CD4-positive, CD25-positive, alpha-beta regulatory T cell (primary cell): ENCODE results near the gene TMEM117. TPM values are rescaled to one million over a fixed set of nuclear protein-coding genes. Genes with fewer than 3 reads are reported as not detected.
A peak's percentile ranks its signal among the peaks of the same experiment; 100 is the strongest.
"Not testable (repeated sequence)": the region's sequence is repeated elsewhere in the genome, so short reads cannot be mapped to it uniquely, and the experiment has no call there.

Source experiments
- ATAC-seq, 2 donors: fragments of 150-1000 bp; cut with Tn5 transposase; one replicate each; pipeline ENCODE4 v1.10.0; 2021; ENCODE audit warnings: low read depth in 2 of 2, moderate number of reproducible peaks in 2 of 2, moderate library complexity in 1 of 2
- DNase-seq, 3 donors: peaks; one replicate each; pipeline versions ENCODE4 v3.0.0 to v3.0.0-alpha.2; 2012 to 2022; ENCODE audit warnings: mixed read lengths in 1 of 3
- H3K27ac ChIP-seq: one replicate; pipeline ENCODE4 v1.7.0; 2013; ENCODE audit warnings: mild to moderate bottlenecking, low read length; ENCODE audit not compliant: insufficient read depth, poor library complexity, severe bottlenecking
- H3K27me3 ChIP-seq: one replicate; pipeline ENCODE4 v1.7.0; 2013; ENCODE audit warnings: low read length; ENCODE audit not compliant: control insufficient read depth, insufficient read depth
- H3K36me3 ChIP-seq: one replicate; pipeline ENCODE4 v1.7.0; 2013; ENCODE audit warnings: mild to moderate bottlenecking, low read length, moderate library complexity; ENCODE audit not compliant: control insufficient read depth, insufficient read depth
- H3K4me1 ChIP-seq: 2 replicates; pipeline ENCODE4 v1.7.0; 2013; ENCODE audit warnings: mild to moderate bottlenecking, low read length; ENCODE audit not compliant: insufficient read depth, control insufficient read depth, poor library complexity, severe bottlenecking
- H3K4me3 ChIP-seq: one replicate; pipeline ENCODE4 v1.7.0; 2013; ENCODE audit warnings: low read depth, mild to moderate bottlenecking, low read length, moderate library complexity
- H3K9me3 ChIP-seq, 2 experiments: 1 replicate in 1 of 2; 2 replicates in 1 of 2; pipeline ENCODE4 v1.7.0; 2013; ENCODE audit warnings: low read length in 2 of 2, mild to moderate bottlenecking in 1 of 2, moderate library complexity in 1 of 2; ENCODE audit not compliant: control insufficient read depth in 2 of 2
- H3K27ac Mint-ChIP-seq, 3 donors: one replicate each; pipeline ENCODE4 v1.8.0; 2020 to 2022; ENCODE audit warnings: mild to moderate bottlenecking in 3 of 3, mixed read lengths in 3 of 3, moderate library complexity in 2 of 3
- H3K27me3 Mint-ChIP-seq: one replicate; pipeline ENCODE4 v1.8.0; 2022; ENCODE audit warnings: mild to moderate bottlenecking, mixed read lengths
- H3K36me3 Mint-ChIP-seq: one replicate; pipeline ENCODE4 v1.8.0; 2020; ENCODE audit warnings: mixed read lengths
- H3K4me1 Mint-ChIP-seq, 4 donors: one replicate each; pipeline ENCODE4 v1.8.0; 2020 to 2022; ENCODE audit warnings: mixed read lengths in 4 of 4, mild to moderate bottlenecking in 1 of 4
- H3K4me3 Mint-ChIP-seq, 4 donors: one replicate each; pipeline ENCODE4 v1.8.0; 2020 to 2022; ENCODE audit warnings: mild to moderate bottlenecking in 4 of 4, mixed read lengths in 4 of 4, moderate library complexity in 3 of 4
- H3K9me3 Mint-ChIP-seq, 7 donors: one replicate each; pipeline ENCODE4 v1.8.0; 2020 to 2022; ENCODE audit warnings: mixed read lengths in 7 of 7, mild to moderate bottlenecking in 3 of 7, moderate library complexity in 2 of 7
- polyA plus RNA-seq, 4 donors: library from polyadenylated mRNA; unstranded; fragments of 300-500 nt; fragmentation: Illumina TruSeq; gene quantifications; one replicate each; pipeline ENCODE4 v1.2.3, GENCODE V29; 2021
- total RNA-seq: library from RNA; stranded (reverse); gene quantifications from one replicate; pipeline ENCODE4 v1.2.3, GENCODE V29; 2022

The TMEM117 gene
- total and polyA plus RNA-seq, 5 donors from 2014 or later = 2.4 to 4.7 (median 3.2) TPM

DNA sequence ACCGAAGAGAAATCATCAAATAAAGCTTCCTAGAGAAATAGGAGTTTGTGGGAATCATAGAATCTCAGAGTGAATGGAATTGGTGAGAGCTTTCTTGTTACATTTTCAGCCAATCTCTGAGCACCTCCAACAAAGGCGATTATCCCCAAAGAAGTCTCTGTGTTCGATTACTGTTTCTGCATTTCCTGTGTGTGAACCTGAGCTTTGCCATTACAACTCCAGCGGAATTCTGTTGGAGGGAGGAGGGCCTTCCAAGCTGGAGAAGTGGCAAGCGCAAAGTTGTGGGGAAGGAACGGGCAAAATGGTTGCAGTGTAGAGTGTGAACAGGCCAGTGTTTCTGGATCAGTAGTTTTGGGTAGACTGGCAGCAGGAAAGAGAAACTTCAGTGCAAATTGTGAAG, 23.1 kb downstream of the TMEM117 start:
- no peaks in the 10 kb centered on the region for H3K36me3 ChIP-seq
- H3K27ac ChIP-seq = no peak overlapping the region
- no peaks in the 10 kb centered on the region for H3K9me3 ChIP-seq
- peaks cover 0 to 1% (median 0%) of the 10 kb centered on the region in 7 donors for H3K9me3 Mint-ChIP-seq
- H3K4me3 ChIP-seq = no peak overlapping the region
- H3K27me3 Mint-ChIP-seq = no peaks in the 10 kb centered on the region
- H3K27ac Mint-ChIP-seq = no peak overlapping the region
- no peaks in the 10 kb centered on the region for H3K4me1 ChIP-seq
- H3K4me3 Mint-ChIP-seq = no peak overlapping the region
- H3K36me3 Mint-ChIP-seq = peaks cover 5% of the 10 kb centered on the region
- DNase-seq = no peak
- no peak for ATAC-seq
- H3K4me1 Mint-ChIP-seq = peaks cover 0 to 2% (median under 1%) of the 10 kb centered on the region in 4 donors
- H3K27me3 ChIP-seq = no peaks in the 10 kb centered on the region

DNA sequence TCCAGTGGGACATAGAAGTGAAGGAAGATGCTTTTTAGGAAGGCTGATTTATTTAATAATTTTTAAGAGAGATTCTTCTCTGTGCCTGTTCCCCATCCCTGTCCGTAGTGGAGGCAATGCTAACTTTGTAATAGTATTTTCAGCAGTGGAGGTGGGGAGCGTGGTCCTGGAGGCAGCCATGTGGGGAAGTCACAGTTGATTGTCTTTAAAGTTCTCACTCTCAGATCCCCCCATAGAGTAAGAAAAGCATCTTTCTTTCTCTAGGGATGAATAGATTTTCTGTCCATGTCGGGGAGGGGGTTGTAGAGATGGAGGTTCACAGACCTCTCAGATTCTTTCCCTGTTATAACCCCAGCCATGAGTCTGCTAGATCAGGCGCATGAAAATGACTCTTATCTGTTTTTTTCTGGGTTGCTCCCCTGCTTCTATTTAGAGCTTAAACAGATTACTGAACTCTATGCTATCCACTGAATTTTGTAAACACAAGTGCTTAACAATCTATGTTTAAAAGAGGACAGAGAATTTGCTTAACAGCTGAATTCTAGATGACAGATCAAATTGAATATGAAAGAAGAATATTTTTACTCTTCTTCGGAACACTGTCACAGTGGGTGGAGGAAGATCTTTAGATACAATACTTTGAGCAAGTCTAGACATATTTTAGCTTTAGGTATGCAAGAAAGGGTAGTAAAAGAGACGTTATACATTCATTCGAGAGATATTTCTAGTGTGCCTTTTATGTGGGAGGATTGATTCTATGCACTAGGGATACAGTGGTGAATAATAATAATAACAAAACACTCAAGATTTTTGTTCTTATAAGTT, 25.3 kb downstream of the TMEM117 start:
- H3K4me1 Mint-ChIP-seq = peaks cover 0 to 2% (median 0%) of the 10 kb centered on the region in 4 donors
- H3K36me3 Mint-ChIP-seq = peaks cover 6% of the 10 kb centered on the region
- H3K27ac Mint-ChIP-seq = no peak overlapping the region
- ATAC-seq (no peak), DNase-seq (no peak)
- Histone ChIP-seq H3K9me3 (no peaks in the 10 kb centered on the region), H3K27ac (no peak overlapping the region), H3K4me1 (no peaks in the 10 kb centered on the region), H3K4me3 (no peak overlapping the region), H3K36me3 (no peaks in the 10 kb centered on the region), H3K27me3 (no peaks in the 10 kb centered on the region)
- H3K27me3 Mint-ChIP-seq = no peaks in the 10 kb centered on the region
- H3K9me3 Mint-ChIP-seq = peaks cover 0 to 1% (median 0%) of the 10 kb centered on the region in 7 donors
- H3K4me3 Mint-ChIP-seq = no peak overlapping the region

DNA sequence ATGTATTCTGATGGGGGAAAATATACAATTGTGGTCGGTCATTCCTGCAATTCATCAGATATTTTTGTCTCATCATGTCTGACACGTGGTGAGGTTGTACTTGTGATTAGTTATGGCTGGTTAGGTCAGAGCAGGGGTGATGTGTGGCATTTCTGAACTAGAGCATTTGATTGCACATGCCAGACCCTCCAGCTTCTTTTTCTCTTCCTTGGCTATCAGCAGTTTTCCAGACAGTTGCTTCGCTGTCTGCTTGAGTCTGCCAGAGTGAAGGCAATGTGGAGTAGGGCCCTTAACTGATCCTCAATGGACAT, 25.9 kb downstream of the TMEM117 start:
- DNase-seq (no peak), ATAC-seq (no peak)
- peaks cover 6% of the 10 kb centered on the region for H3K36me3 Mint-ChIP-seq
- H3K9me3 Mint-ChIP-seq = peaks cover 0 to 1% (median 0%) of the 10 kb centered on the region in 7 donors
- Histone ChIP-seq H3K27me3 (no peaks in the 10 kb centered on the region), H3K9me3 (no peaks in the 10 kb centered on the region), H3K27ac (no peak overlapping the region), H3K4me1 (no peaks in the 10 kb centered on the region), H3K36me3 (no peaks in the 10 kb centered on the region), H3K4me3 (no peak overlapping the region)
- no peak overlapping the region for H3K4me3 Mint-ChIP-seq
- peaks cover 0 to 2% (median 0%) of the 10 kb centered on the region in 4 donors for H3K4me1 Mint-ChIP-seq
- no peaks in the 10 kb centered on the region for H3K27me3 Mint-ChIP-seq
- H3K27ac Mint-ChIP-seq = no peak overlapping the region

DNA sequence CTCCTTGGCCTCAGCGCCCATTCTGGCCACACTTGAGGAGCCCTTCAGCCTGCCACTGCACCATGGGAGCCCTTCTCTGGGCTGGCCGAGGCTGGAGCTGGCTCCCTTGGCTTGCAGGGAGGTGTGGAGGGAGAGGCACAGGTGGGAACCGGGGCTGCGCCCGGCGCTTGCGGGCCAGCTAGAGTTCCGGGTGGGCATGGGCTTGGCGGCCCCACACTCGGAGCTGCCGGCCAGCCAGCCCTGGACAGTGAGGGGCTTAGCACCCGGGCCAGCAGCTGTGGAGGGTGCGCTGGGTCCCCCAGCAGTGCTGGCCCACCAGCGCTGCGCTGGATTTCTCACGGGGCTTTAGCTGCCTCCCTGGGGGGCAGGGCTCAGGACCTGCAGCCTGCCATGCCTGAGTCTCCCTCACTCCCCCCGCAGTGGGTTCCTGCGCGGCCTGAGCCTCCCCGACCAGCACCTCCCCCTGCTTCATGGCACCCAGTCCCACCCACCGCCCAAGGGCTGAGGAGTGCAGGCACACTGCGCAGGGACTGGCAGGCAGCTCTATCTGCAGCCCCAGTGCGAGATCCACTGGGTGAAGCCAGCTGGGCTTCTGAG, 28.0 kb downstream of the TMEM117 start:
- ATAC-seq (no peak), DNase-seq (no peak)
- H3K4me1 ChIP-seq = no peaks in the 10 kb centered on the region
- no peaks in the 10 kb centered on the region for H3K27me3 ChIP-seq
- peaks cover 0 to 2% (median 0%) of the 10 kb centered on the region in 4 donors for H3K4me1 Mint-ChIP-seq
- no peaks in the 10 kb centered on the region for H3K9me3 ChIP-seq
- no peak overlapping the region for H3K4me3 Mint-ChIP-seq
- no peaks in the 10 kb centered on the region for H3K27me3 Mint-ChIP-seq
- H3K27ac ChIP-seq = no peak overlapping the region
- no peak overlapping the region for H3K4me3 ChIP-seq
- H3K36me3 ChIP-seq = no peaks in the 10 kb centered on the region
- peaks cover 6% of the 10 kb centered on the region for H3K36me3 Mint-ChIP-seq
- H3K9me3 Mint-ChIP-seq = peaks cover 0 to 1% (median 0%) of the 10 kb centered on the region in 7 donors
- no peak overlapping the region for H3K27ac Mint-ChIP-seq

DNA sequence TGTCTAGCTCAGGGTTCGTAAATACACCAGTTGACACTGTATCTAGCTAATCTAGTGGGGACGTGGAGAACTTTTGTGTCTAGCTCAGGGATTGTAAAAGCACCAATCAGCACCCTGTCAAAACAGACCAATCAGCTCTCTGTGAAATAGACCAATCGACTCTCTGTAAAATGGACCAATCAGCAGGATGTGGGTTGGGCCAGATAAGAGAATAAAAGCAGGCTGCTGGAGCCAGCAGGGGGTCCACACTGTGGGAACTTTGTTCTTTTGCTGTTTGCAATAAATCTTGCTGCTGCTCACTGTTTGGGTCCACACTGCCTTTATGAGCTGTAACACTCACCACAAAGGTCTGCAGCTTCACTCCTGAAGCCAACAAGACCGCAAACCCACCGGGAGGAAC, 28.7 kb downstream of the TMEM117 start:
- H3K9me3 ChIP-seq, H3K36me3 ChIP-seq, H3K27me3 ChIP-seq, H3K36me3 Mint-ChIP-seq, H3K27ac ChIP-seq, H3K4me1 Mint-ChIP-seq, H3K9me3 Mint-ChIP-seq, H3K4me1 ChIP-seq, H3K27me3 Mint-ChIP-seq, ATAC-seq, DNase-seq, H3K4me3 Mint-ChIP-seq, H3K27ac Mint-ChIP-seq, H3K4me3 ChIP-seq: not testable (repeated sequence)

DNA sequence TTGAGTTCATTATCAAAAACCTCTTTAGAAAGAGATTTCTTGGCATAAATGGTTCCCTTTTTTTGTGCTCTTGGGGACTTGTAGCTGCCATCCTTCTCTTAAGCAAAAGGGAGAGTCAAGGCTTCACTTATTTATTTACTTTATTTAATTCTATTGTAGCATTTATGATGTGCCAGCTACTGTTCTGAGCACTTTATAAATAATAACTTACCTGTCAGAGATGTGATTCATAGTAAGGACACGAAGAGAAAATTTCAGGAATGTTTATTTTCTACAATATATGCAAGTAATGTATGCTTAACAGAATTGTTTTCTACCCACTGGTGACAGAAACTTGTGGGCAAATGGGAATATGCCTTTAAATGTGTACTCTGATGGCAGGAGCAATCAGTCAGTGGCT, 33.3 kb downstream of the TMEM117 start:
- Mint-ChIP-seq H3K4me3 (no peak overlapping the region), H3K27me3 (no peaks in the 10 kb centered on the region), H3K27ac (no peak overlapping the region), H3K36me3 (peaks cover 3% of the 10 kb centered on the region), H3K9me3 (no peaks in the 10 kb centered on the region), H3K4me1 (no peaks in the 10 kb centered on the region)
- Histone ChIP-seq H3K4me1 (no peaks in the 10 kb centered on the region), H3K27ac (no peak overlapping the region), H3K27me3 (no peaks in the 10 kb centered on the region), H3K9me3 (no peaks in the 10 kb centered on the region), H3K36me3 (no peaks in the 10 kb centered on the region), H3K4me3 (no peak overlapping the region)
- DNase-seq (no peak), ATAC-seq (no peak)

DNA sequence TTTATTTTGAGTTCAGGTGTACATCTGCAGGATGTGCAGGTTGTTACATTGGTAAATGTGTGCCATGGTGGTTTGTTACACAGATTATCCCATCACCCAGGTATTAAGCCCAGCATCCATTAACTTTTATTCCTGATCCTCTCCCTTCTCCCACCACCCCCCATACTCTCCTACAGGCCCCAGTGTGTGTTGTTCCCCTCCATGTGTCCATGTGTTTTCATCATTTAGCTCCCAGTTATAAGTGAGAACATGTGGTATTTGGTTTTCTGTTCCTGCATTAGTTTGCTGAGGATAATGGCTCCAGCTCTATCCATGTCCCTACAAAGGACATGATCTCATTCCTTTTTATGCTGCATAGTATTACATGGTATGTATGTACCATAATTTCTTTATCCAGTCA, 33.9 kb downstream of the TMEM117 start:
- not testable (repeated sequence) for ATAC-seq, DNase-seq, H3K4me3 ChIP-seq, H3K4me3 Mint-ChIP-seq, H3K27me3 Mint-ChIP-seq, H3K27ac ChIP-seq, H3K9me3 Mint-ChIP-seq, H3K27me3 ChIP-seq, H3K4me1 ChIP-seq, H3K9me3 ChIP-seq, H3K36me3 ChIP-seq, H3K4me1 Mint-ChIP-seq, H3K36me3 Mint-ChIP-seq
- peak overlapping the region in 1 of 3 donors; percentile 26 for H3K27ac Mint-ChIP-seq

DNA sequence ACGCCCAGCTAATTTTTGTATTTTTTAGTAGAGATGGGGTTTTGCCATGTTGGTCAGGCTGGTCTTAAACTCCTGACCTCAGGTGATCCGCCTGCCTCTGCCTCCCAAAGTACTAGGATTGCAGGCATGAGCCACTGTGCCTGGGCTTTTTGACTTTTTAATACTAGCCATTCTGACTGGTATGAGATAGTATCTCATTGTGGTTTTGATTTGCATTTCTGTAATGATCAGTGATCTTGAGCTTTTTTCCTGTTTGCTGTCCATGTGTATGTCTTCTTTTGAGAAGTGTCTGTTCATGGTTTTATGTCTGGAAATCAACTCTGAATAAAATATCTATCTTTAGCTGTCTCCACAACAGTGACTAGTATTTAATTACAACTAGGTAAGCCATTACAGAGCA, 35.4 kb downstream of the TMEM117 start:
- not testable (repeated sequence) for DNase-seq, H3K36me3 ChIP-seq, H3K9me3 Mint-ChIP-seq, H3K27me3 ChIP-seq, H3K27me3 Mint-ChIP-seq, H3K4me1 Mint-ChIP-seq, H3K27ac Mint-ChIP-seq, H3K4me3 ChIP-seq, H3K36me3 Mint-ChIP-seq, H3K4me1 ChIP-seq, H3K9me3 ChIP-seq, ATAC-seq, H3K27ac ChIP-seq, H3K4me3 Mint-ChIP-seq
